ENCODE data around the gene HOXB2.

DNA sequence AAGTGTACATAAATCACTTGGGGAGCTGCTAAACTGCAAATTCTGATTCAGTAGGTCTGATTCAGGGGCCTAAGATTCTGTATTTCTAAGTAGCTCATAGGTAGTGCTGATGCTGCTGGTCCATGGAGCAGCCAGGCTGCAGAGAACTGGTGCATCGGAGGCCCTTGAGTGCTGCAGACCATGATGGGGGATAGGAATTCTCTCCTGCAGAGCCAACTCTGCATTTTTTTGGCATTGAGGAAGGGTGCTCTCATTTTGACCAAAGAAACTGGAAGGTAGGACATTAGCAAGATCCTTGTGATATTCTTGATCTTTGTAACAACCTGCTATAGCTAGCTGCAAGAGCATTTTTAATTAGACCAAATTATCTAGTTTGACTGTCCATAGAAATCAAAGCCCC is 4.7 kb downstream of the HOXB2 start:
- TF ChIP-seq EZH2phosphoT487 (IDR thresholded peaks at IDR 0.05; ENCODE audit: low read depth, severe bottlenecking, unreplicated experiment) (no peak), EZH2 (IDR thresholded peaks at IDR 0.05; ENCODE audit: borderline replicate concordance) (no peak)
